HFFc6 (cell line): ENCODE results near the gene ASCC2. TPM values are rescaled to one million over a fixed set of nuclear protein-coding genes. Genes with fewer than 3 reads are reported as not detected.

ENCODE experiments used
- DNase-seq: peaks from one replicate; pipeline ENCODE4 v3.0.0-alpha.2; 2018
- H3K27ac Mint-ChIP-seq: 2 replicates; pipeline ENCODE4 v1.8.0; 2020; ENCODE audit warnings: mild to moderate bottlenecking, mixed read lengths
- H3K27me3 Mint-ChIP-seq: 2 replicates; pipeline ENCODE4 v1.8.0; 2021; ENCODE audit warnings: mild to moderate bottlenecking, moderate library complexity, mixed read lengths; ENCODE audit not compliant: insufficient read depth
- H3K36me3 Mint-ChIP-seq: 2 replicates; pipeline ENCODE4 v1.8.0; 2021; ENCODE audit warnings: low read depth, mixed read lengths
- H3K4me1 Mint-ChIP-seq: 2 replicates; pipeline ENCODE4 v1.8.0; 2020; ENCODE audit warnings: low read depth, mixed read lengths
- H3K4me3 Mint-ChIP-seq: 2 replicates; pipeline ENCODE4 v1.8.0; 2020; ENCODE audit warnings: mild to moderate bottlenecking, moderate library complexity, mixed read lengths
- H3K9me3 Mint-ChIP-seq: 2 replicates; pipeline ENCODE4 v1.8.0; 2020; ENCODE audit warnings: mild to moderate bottlenecking, mixed read lengths
- CTCF ChIP-seq: fragments of 200-600 bp; sonication (generic); IDR thresholded peaks from 2 replicates; pipeline ENCODE4 v1.5.0; 2021; ENCODE audit warnings: antibody characterized with exemption, mild to moderate bottlenecking
- total RNA-seq, 6 experiments: library from RNA; stranded (reverse); fragmentation: NEBNext Ultra II Directional; extraction: Animal tissue kit (Norgen Biotek cat#: 25700); gene quantifications; 2 replicates in 1 of 6; 3 replicates in 5 of 6; pipeline ENCODE4 v1.2.3, GENCODE V29; 2021

Gene ASCC2
- total RNA-seq, 6 experiments from 2014 or later: 60.1 to 73.6 (median 66.4) TPM

GRCh38 chr22:29782061-29782845, 55.8 kb downstream of the ASCC2 start:
- Mint-ChIP-seq H3K4me3 (0 out of 2 replicates have a peak overlapping the region, but pooled peaks have one; percentile 11), H3K9me3 (no peaks in the 10 kb centered on the region), H3K27me3 (no peaks in the 10 kb centered on the region), H3K36me3 (no peaks in the 10 kb centered on the region; the same call in none of the 2 replicates), H3K27ac (peak overlapping the region; percentile 95), H3K4me1 (peaks cover 58% of the 10 kb centered on the region)
- TF ChIP-seq CTCF: no peak
- DNase-seq: peak; percentile 37

GRCh38 chr22:29780748-29781676, 57.1 kb downstream of the ASCC2 start:
- Mint-ChIP-seq H3K27me3 (no peaks in the 10 kb centered on the region), H3K4me1 (peaks cover 58% of the 10 kb centered on the region), H3K9me3 (no peaks in the 10 kb centered on the region), H3K4me3 (peak overlapping the region; percentile 58), H3K27ac (peak overlapping the region; percentile 95), H3K36me3 (no peaks in the 10 kb centered on the region; the same call in 1 of the 2 replicates)
- peak; percentile 79 for DNase-seq
- TF ChIP-seq CTCF: no peak

GRCh38 chr22:29780220-29780619, 57.9 kb downstream of the ASCC2 start:
- peak overlapping the region; percentile 58 for H3K4me3 Mint-ChIP-seq
- no peaks in the 10 kb centered on the region for H3K27me3 Mint-ChIP-seq
- peak overlapping the region; percentile 95 for H3K27ac Mint-ChIP-seq
- no peak for DNase-seq
- peaks cover 58% of the 10 kb centered on the region for H3K4me1 Mint-ChIP-seq
- H3K36me3 Mint-ChIP-seq: no peaks in the 10 kb centered on the region
- TF ChIP-seq CTCF: no peak
- H3K9me3 Mint-ChIP-seq: no peaks in the 10 kb centered on the region

- no peak for TF ChIP-seq CTCF
- Mint-ChIP-seq H3K27me3 (peaks cover 2% of the 10 kb centered on the region; the same call in 1 of the 2 replicates), H3K36me3 (peaks cover 7% of the 10 kb centered on the region; the same call in 1 of the 2 replicates), H3K4me3 (no peak overlapping the region), H3K27ac (peak overlapping the region; percentile 73), H3K9me3 (no peaks in the 10 kb centered on the region), H3K4me1 (peaks cover 32% of the 10 kb centered on the region)
- DNase-seq: peak; percentile 52
Observed at GRCh38 chr22:29773233-29773632, 64.8 kb downstream of the ASCC2 start.

- Mint-ChIP-seq H3K4me1 (peaks cover 32% of the 10 kb centered on the region), H3K27ac (peak overlapping the region; percentile 76), H3K27me3 (peaks cover 2% of the 10 kb centered on the region; the same call in 1 of the 2 replicates), H3K36me3 (peaks cover 11% of the 10 kb centered on the region; the same call in 1 of the 2 replicates), H3K9me3 (no peaks in the 10 kb centered on the region), H3K4me3 (no peak overlapping the region)
- DNase-seq: peak; percentile 84
- TF ChIP-seq CTCF: peak; percentile 76
Observed at GRCh38 chr22:29772170-29772641, 65.9 kb downstream of the ASCC2 start.
